Psoas muscle (tissue), 8 donors: Measurements from ENCODE around the gene IL24. TPM values are rescaled to one million over a fixed set of nuclear protein-coding genes. Genes with fewer than 3 reads are reported as not detected.
"Not testable (repeated sequence)": the region's sequence is repeated elsewhere in the genome, so short reads cannot be mapped to it uniquely, and the experiment has no call there.

Experiments used
- ATAC-seq, 4 donors: fragments of 200-7000 bp; cut with Tn5 transposase; one replicate each; pipeline ENCODE4 v1.9.1; 2020; ENCODE audit warnings: moderate library complexity in 3 of 4, mild to moderate bottlenecking in 2 of 4
- DNase-seq, 2 donors: peaks; one replicate each; pipeline ENCODE4 v3.0.0-alpha.2; 2020
- H3K27ac ChIP-seq: fragments of 200-600 bp; one replicate; pipeline ENCODE4 v1.8.0; 2022
- H3K27me3 ChIP-seq, 3 donors: fragments of 200-600 bp in 1 of 3; one replicate each; pipeline versions ENCODE4 v1.6.1 to v1.8.0; 2013 to 2022; ENCODE audit warnings: low read length in 2 of 3, mild to moderate bottlenecking in 2 of 3, moderate library complexity in 1 of 3; ENCODE audit not compliant: insufficient read depth in 3 of 3
- H3K36me3 ChIP-seq, 2 donors: fragments of 200-600 bp in 1 of 2; one replicate each; pipeline versions ENCODE4 v1.6.1 to v1.8.0; 2013 to 2022; ENCODE audit warnings: low read depth in 1 of 2, mild to moderate bottlenecking in 1 of 2, moderate library complexity in 1 of 2; ENCODE audit not compliant: insufficient read depth in 1 of 2
- H3K4me1 ChIP-seq: fragments of 200-600 bp; one replicate; pipeline ENCODE4 v1.8.0; 2022
- H3K4me3 ChIP-seq: fragments of 200-600 bp; one replicate; pipeline ENCODE4 v1.8.0; 2022; ENCODE audit warnings: mild to moderate bottlenecking
- H3K9me3 ChIP-seq: fragments of 200-600 bp; one replicate; pipeline ENCODE4 v1.8.0; 2022
- CTCF ChIP-seq: fragments of 200-600 bp; IDR thresholded peaks from one replicate; pipeline ENCODE4 v1.8.0; 2022; ENCODE audit warnings: antibody characterized with exemption
- WGBS, 3 donors: extraction: QIAGEN DNeasy Blood & Tissue Kit; methylation state at CpG; one replicate each; pipeline versions ENCODE4 v1.1.6 to v1.1.7; 2013; 5-methylcytosine and 5-hydroxymethylcytosine counted together
- intact Hi-C, 2 donors: fragments of 100-400 bp; cut with DNase I; formaldehyde crosslinking; loops; one replicate each; pipeline versions ENCODE4 v1.11.0 to v1.14.2; 2022
- polyA plus RNA-seq, 3 donors: library from polyadenylated mRNA; stranded (reverse); fragments of 200-250 nt; gene quantifications; one replicate each; pipeline ENCODE4 v1.2.3, GENCODE V29; 2013
- total RNA-seq, 4 donors: library from RNA; stranded (reverse); fragmentation: NEBNext Ultra II Directional in 2 of 4; extraction: Animal tissue kit (Norgen Biotek cat#: 25700) in 2 of 4; gene quantifications; one replicate each; pipeline versions ENCODE4 v1.2.1 to v1.2.4, GENCODE V29; 2021 to 2023
- donor health status: healthy with polysubstance abuse.
- donor health status: DM: no; HTN: no; CAD: no; lungs with moderate emphysema.
- donor health status: Bipolar disorder and iron deficiency.
- donor health status: healthy.
- donor health status: DM: yes; HTN: yes; CAD: no.
- donor health status: DM: no; HTN: no; CAD: no.
- donor health status: DM: no; HTN: no; CAD: no.
- donor health status: DM: yes; HTN: yes; CAD: no.

Gene IL24
- total and polyA plus RNA-seq, 7 donors: 0.05 to 20.3 (median 0.23) TPM; not detected in 2

DNA sequence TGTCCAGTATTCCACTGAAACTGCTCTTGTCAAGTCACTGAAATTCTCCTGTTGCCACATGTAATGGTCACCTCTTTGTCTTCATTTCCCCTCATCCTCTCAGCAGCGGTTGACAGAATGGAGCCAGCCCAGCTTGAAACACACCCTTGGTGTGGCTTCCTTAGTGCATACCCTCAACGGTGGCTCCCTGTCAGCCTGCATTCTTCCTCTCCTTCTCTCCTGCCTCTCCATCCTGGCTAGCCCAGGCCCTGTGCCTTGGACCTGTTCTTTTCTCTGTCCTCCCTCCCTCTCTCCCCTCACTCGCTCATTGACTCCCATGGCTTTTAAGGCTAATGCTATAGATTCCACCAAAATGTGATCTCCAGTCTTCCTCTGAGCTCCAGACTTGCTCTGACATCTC lies 20.8 kb downstream of the IL24 start:
- Histone ChIP-seq H3K27ac (no peak overlapping the region), H3K36me3 (no peaks in the 10 kb centered on the region), H3K4me3 (no peak overlapping the region), H3K9me3 (no peaks in the 10 kb centered on the region), H3K27me3 (peaks cover 0 to 5% (median 0%) of the 10 kb centered on the region in 3 donors), H3K4me1 (no peaks in the 10 kb centered on the region)
- TF ChIP-seq CTCF: no peak
- no peak for ATAC-seq
- 75 to 87% (median 75%) methylated on average over 3 of the region's 3 CpGs for WGBS, 3 donors
- no peak for DNase-seq
- intact Hi-C loops: loop anchor here in 1 of 2 donors (10.0 kb wide), 1 partner anchor 443 kb away; the partner anchor contains the start of gene IKBKE

- Histone ChIP-seq H3K36me3 (no peaks in the 10 kb centered on the region), H3K27me3 (peaks cover 0 to 5% (median 0%) of the 10 kb centered on the region in 3 donors), H3K4me3 (no peak within 1 kb of the TSS), H3K4me1 (no peaks in the 10 kb centered on the region), H3K9me3 (no peaks in the 10 kb centered on the region), H3K27ac (peak within 1 kb of the TSS; percentile 46)
- 62 to 65% (median 62%) methylated on average over 7 of the region's 7 CpGs for WGBS, 3 donors
- intact Hi-C loops: no loop called here
- no peak for TF ChIP-seq CTCF
- no peak for DNase-seq
- ATAC-seq: peak in 1 of 4 donors; percentile 26
These were observed 24.6 kb downstream of the IL24 start, which contains the start of gene FCMR for GRCh38 chr1:206921772-206922265. FCMR (minus strand) TSS chr1:206921941; CDS start chr1:206921854, 87 bp downstream.

GRCh38 chr1:206922524-206922923 lies 25.3 kb downstream of the IL24 start:
- DNase-seq (no peak), ATAC-seq (no peak)
- no peaks in the 10 kb centered on the region for H3K36me3 ChIP-seq
- peak overlapping the region; percentile 23 for H3K27ac ChIP-seq
- H3K9me3 ChIP-seq: no peaks in the 10 kb centered on the region
- H3K27me3 ChIP-seq: peaks cover 0 to 5% (median 0%) of the 10 kb centered on the region in 3 donors
- H3K4me3 ChIP-seq: no peak overlapping the region
- no peaks in the 10 kb centered on the region for H3K4me1 ChIP-seq
- TF ChIP-seq CTCF: no peak
- WGBS, 3 donors: 57 to 72% (median 63%) methylated on average over 1 of the region's 1 CpG
- intact Hi-C loops: no loop called here

DNA sequence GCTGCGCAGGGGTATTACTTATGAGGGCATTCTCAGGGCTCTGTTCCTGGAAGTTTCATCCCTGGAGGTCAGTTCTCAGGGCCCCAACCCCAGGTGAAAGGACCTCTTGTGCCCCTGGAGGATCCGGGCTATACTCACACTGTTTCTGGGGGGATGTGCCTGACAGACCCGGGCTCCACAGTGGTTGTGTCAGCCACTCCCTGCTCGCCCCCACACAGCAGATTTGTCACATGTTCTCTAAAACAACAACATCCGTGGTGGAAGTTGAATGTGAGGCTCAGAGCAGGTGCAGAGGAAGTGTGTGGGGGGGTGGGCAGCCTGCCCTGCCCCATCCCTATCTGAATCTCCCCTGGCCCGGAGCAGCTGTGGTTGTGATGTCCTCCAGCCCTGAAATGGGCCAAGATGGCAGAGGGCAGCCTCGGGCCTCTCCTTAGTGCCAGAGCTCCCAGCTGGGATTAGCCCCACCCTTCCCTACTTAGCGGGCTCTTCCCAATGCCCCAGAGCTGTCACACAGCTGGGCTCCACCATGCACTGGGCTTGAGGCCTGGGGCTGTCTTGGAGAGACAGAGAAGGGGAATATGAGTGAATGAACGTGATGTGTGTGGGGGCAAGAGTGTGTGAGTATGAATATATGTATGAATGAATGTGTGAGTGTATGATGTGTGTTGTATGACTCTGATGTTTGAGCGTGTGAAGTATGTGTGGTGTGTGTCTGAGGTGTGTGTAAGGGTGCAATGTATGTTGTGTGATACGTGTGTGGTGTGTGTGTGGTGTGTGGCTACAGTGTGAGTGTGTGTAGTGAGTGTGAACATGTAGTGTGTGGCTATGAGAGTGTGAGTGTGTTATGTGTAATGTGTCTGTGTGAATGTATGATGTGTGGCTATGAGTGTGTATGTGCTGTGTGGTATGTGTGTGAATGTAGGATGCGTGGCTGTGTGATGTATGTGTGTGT lies 26.0 kb downstream of the IL24 start:
- no peaks in the 10 kb centered on the region for H3K36me3 ChIP-seq
- peak overlapping the region; percentile 23 for H3K27ac ChIP-seq
- no peaks in the 10 kb centered on the region for H3K9me3 ChIP-seq
- no peaks in the 10 kb centered on the region for H3K4me1 ChIP-seq
- DNase-seq (peak in 1 of 2 donors; percentile 52), ATAC-seq (peak in 2 of 4 donors; percentile 20 to 22)
- no peak overlapping the region for H3K4me3 ChIP-seq
- intact Hi-C loops: no loop called here
- peaks cover 0 to 5% (median 0%) of the 10 kb centered on the region in 3 donors for H3K27me3 ChIP-seq
- WGBS, 3 donors: 53 to 58% (median 57%) methylated on average over 12 of the region's 12 CpGs
- TF ChIP-seq CTCF: no peak

DNA sequence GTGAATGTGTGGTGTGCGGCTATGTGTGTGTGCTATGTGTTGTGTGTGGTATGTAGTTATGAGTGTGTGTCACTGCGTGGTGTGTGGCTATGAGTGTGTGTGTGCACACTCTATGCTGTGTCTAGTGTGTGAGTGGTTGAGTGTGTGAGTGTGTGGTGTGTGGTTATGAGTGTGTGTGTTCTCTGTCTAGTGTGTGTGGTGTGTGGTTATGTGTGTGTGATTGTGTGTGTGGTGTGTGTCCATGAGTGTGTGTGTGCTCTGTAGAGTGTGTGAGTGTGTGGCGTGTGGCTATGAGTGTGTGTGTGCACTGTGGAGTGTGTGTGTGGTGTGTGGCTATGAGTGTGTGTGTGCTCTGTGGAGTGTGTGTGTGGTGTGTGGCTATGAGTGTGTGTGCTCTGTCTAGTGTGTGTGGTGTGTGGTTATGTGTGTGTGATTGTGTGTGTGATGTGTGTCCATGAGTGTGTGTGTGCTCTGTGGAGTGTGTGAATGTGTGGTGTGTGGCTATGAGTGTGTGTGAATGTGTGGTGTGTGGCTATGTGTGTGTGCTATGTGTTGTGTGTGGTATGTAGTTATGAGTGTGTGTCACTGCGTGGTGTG lies 26.8 kb downstream of the IL24 start:
- WGBS, 3 donors: 96 to 98% (median 97%) methylated on average over 4 of the region's 4 CpGs
- peak; percentile 20 to 27 (median 23) for ATAC-seq
- H3K4me1 ChIP-seq, H3K27me3 ChIP-seq, H3K27ac ChIP-seq, H3K36me3 ChIP-seq, H3K9me3 ChIP-seq, DNase-seq, intact Hi-C loops, H3K4me3 ChIP-seq: not testable (repeated sequence)
